Mucosa of stomach (tissue), 1 donor: Measurements from ENCODE around the gene NUAK2.

ENCODE experiments used
- H3K27me3 ChIP-seq: one replicate; pipeline ENCODE4 v1.7.0; 2013; ENCODE audit warnings: mild to moderate bottlenecking, low read length; ENCODE audit not compliant: control insufficient read depth, insufficient read depth
- H3K36me3 ChIP-seq: one replicate; pipeline ENCODE4 v1.7.0; 2013; ENCODE audit warnings: low read length; ENCODE audit not compliant: control insufficient read depth, insufficient read depth
- H3K4me1 ChIP-seq: one replicate; pipeline ENCODE4 v1.7.0; 2013; ENCODE audit warnings: mild to moderate bottlenecking, low read length; ENCODE audit not compliant: control insufficient read depth, insufficient read depth
- H3K4me3 ChIP-seq: one replicate; pipeline ENCODE4 v1.7.0; 2013; ENCODE audit warnings: low read length
- H3K9ac ChIP-seq: one replicate; pipeline ENCODE4 v1.7.0; 2013; ENCODE audit warnings: mild to moderate bottlenecking, low read length, moderate library complexity
- H3K9me3 ChIP-seq: one replicate; pipeline ENCODE4 v1.7.0; 2013; ENCODE audit warnings: mild to moderate bottlenecking, low read length, moderate library complexity; ENCODE audit not compliant: control insufficient read depth
- donor health status: Pancreatic carcinoma.

The NUAK2 gene

GRCh38 chr1:205343431-205344065, 22.0 kb upstream of the NUAK2 start:
- no peaks in the 10 kb centered on the region for H3K9me3 ChIP-seq
- H3K9ac ChIP-seq, result no peak overlapping the region
- peaks cover 36% of the 10 kb centered on the region for H3K27me3 ChIP-seq
- H3K4me1 ChIP-seq, result peaks cover 5% of the 10 kb centered on the region
- no peaks in the 10 kb centered on the region for H3K36me3 ChIP-seq
- H3K4me3 ChIP-seq, result no peak overlapping the region

GRCh38 chr1:205342986-205343385, 21.4 kb upstream of the NUAK2 start:
- Histone ChIP-seq H3K9ac (no peak overlapping the region), H3K36me3 (no peaks in the 10 kb centered on the region), H3K9me3 (no peaks in the 10 kb centered on the region), H3K4me1 (peaks cover 5% of the 10 kb centered on the region), H3K27me3 (peaks cover 36% of the 10 kb centered on the region), H3K4me3 (no peak overlapping the region)

GRCh38 chr1:205340676-205341075, 19.1 kb upstream of the NUAK2 start:
- no peak overlapping the region for H3K9ac ChIP-seq
- H3K36me3 ChIP-seq, result no peaks in the 10 kb centered on the region
- no peaks in the 10 kb centered on the region for H3K9me3 ChIP-seq
- peaks cover 5% of the 10 kb centered on the region for H3K4me1 ChIP-seq
- H3K4me3 ChIP-seq, result no peak overlapping the region
- H3K27me3 ChIP-seq, result peaks cover 26% of the 10 kb centered on the region

- no peak overlapping the region for H3K9ac ChIP-seq
- H3K27me3 ChIP-seq, result peaks cover 22% of the 10 kb centered on the region
- no peak overlapping the region for H3K4me3 ChIP-seq
- H3K9me3 ChIP-seq, result no peaks in the 10 kb centered on the region
- no peaks in the 10 kb centered on the region for H3K36me3 ChIP-seq
- H3K4me1 ChIP-seq, result peaks cover 5% of the 10 kb centered on the region
These were observed 18.2 kb upstream of the NUAK2 start for GRCh38 chr1:205339717-205340116.

GRCh38 chr1:205339197-205339702, 17.7 kb upstream of the NUAK2 start:
- peaks cover 17% of the 10 kb centered on the region for H3K27me3 ChIP-seq

GRCh38 chr1:205338011-205338410, 16.5 kb upstream of the NUAK2 start:
- H3K36me3 ChIP-seq, result no peaks in the 10 kb centered on the region
- no peaks in the 10 kb centered on the region for H3K4me1 ChIP-seq
- no peak overlapping the region for H3K9ac ChIP-seq
- H3K4me3 ChIP-seq, result no peak overlapping the region
- H3K9me3 ChIP-seq, result no peaks in the 10 kb centered on the region
- H3K27me3 ChIP-seq, result peaks cover 5% of the 10 kb centered on the region

More at GRCh38 chr1:205339197-205339702, 17.7 kb upstream of the NUAK2 start:
- Histone ChIP-seq H3K4me3 (no peak overlapping the region), H3K9ac (no peak overlapping the region), H3K36me3 (no peaks in the 10 kb centered on the region), H3K9me3 (no peaks in the 10 kb centered on the region), H3K4me1 (peaks cover 2% of the 10 kb centered on the region)

- no peaks in the 10 kb centered on the region for H3K4me1 ChIP-seq
- no peaks in the 10 kb centered on the region for H3K9me3 ChIP-seq
- no peak overlapping the region for H3K9ac ChIP-seq
- H3K27me3 ChIP-seq, result no peaks in the 10 kb centered on the region
- H3K36me3 ChIP-seq, result no peaks in the 10 kb centered on the region
- H3K4me3 ChIP-seq, result no peak overlapping the region
These were observed 15.9 kb upstream of the NUAK2 start for GRCh38 chr1:205337481-205337880.

GRCh38 chr1:205335692-205336091, 14.1 kb upstream of the NUAK2 start:
- Histone ChIP-seq H3K27me3 (no peaks in the 10 kb centered on the region), H3K4me1 (no peaks in the 10 kb centered on the region), H3K9me3 (no peaks in the 10 kb centered on the region), H3K4me3 (no peak overlapping the region), H3K36me3 (no peaks in the 10 kb centered on the region), H3K9ac (no peak overlapping the region)

GRCh38 chr1:205332015-205332791, 10.7 kb upstream of the NUAK2 start:
- no peaks in the 10 kb centered on the region for H3K27me3 ChIP-seq
- H3K9ac ChIP-seq, result no peak overlapping the region
- no peaks in the 10 kb centered on the region for H3K4me1 ChIP-seq
- H3K4me3 ChIP-seq, result no peak overlapping the region
- H3K36me3 ChIP-seq, result no peaks in the 10 kb centered on the region
- no peaks in the 10 kb centered on the region for H3K9me3 ChIP-seq

- H3K27me3 ChIP-seq, result no peaks in the 10 kb centered on the region
- H3K36me3 ChIP-seq, result no peaks in the 10 kb centered on the region
- no peaks in the 10 kb centered on the region for H3K4me1 ChIP-seq
- no peaks in the 10 kb centered on the region for H3K9me3 ChIP-seq
- no peak overlapping the region for H3K9ac ChIP-seq
- no peak overlapping the region for H3K4me3 ChIP-seq
These were observed 8.6 kb upstream of the NUAK2 start for GRCh38 chr1:205330150-205330549.

GRCh38 chr1:205329719-205330118, 8.2 kb upstream of the NUAK2 start:
- Histone ChIP-seq H3K4me3 (no peak overlapping the region), H3K36me3 (no peaks in the 10 kb centered on the region), H3K4me1 (no peaks in the 10 kb centered on the region), H3K27me3 (no peaks in the 10 kb centered on the region), H3K9ac (no peak overlapping the region), H3K9me3 (no peaks in the 10 kb centered on the region)

- no peaks in the 10 kb centered on the region for H3K4me1 ChIP-seq
- H3K27me3 ChIP-seq, result no peaks in the 10 kb centered on the region
- no peaks in the 10 kb centered on the region for H3K36me3 ChIP-seq
- no peaks in the 10 kb centered on the region for H3K9me3 ChIP-seq
- H3K9ac ChIP-seq, result no peak overlapping the region
- H3K4me3 ChIP-seq, result no peak overlapping the region
These were observed 6.9 kb upstream of the NUAK2 start for GRCh38 chr1:205328476-205328875.
